ENCODE results near the gene E4F1. TPM values are rescaled to one million over a fixed set of nuclear protein-coding genes. Genes with fewer than 3 reads are reported as not detected.

E4F1 gene
- total and polyA plus RNA-seq, 2 donors (not counting 1 experiment from before 2014, with no cell fraction given) = 41.8 to 70.9 TPM

Small RNA genes within 50 kb of the gene (small RNA-seq; reads per million reads assigned to genes)
- gene MIR3677 (ENCODE audit: insufficient read length, low read depth, low replicate concordance) (not detected), gene MIR4717 (ENCODE audit: insufficient read length, low read depth, low replicate concordance) (not detected)

Other genes with a start within 250 kb of the E4F1 start
- gene NOXO1, start 242.1 kb upstream of the E4F1 start, total RNA-seq = 0.49 and 0.74 TPM in 2 replicates
- 0.30 and 1.0 TPM in 2 replicates for gene NOXO1, start 242.1 kb upstream of the E4F1 start, polyA plus RNA-seq
- gene GFER, start 239.4 kb upstream of the E4F1 start, total RNA-seq = 28.2 and 30.4 TPM in 2 replicates
- gene GFER, start 239.4 kb upstream of the E4F1 start, polyA plus RNA-seq = 15.6 and 16.1 TPM in 2 replicates
- 19.8 and 20.8 TPM in 2 replicates for gene SYNGR3, start 233.6 kb upstream of the E4F1 start, total RNA-seq
- 19.5 and 28.7 TPM in 2 replicates for gene SYNGR3, start 233.6 kb upstream of the E4F1 start, polyA plus RNA-seq
- gene ZNF598, start 213.8 kb upstream of the E4F1 start, total RNA-seq = 49.5 and 50.3 TPM in 2 replicates
- 61.1 and 61.5 TPM in 2 replicates for gene ZNF598, start 213.8 kb upstream of the E4F1 start, polyA plus RNA-seq
- 0.70 and 1.7 TPM in 2 replicates for gene NPW, start 203.8 kb upstream of the E4F1 start, total RNA-seq
- gene NPW, start 203.8 kb upstream of the E4F1 start, polyA plus RNA-seq = 0.13 and 0.36 TPM in 2 replicates
- 1.9 and 2.2 TPM in 2 replicates for gene NHERF2, start 196.7 kb upstream of the E4F1 start, total RNA-seq
- 1.5 and 1.8 TPM in 2 replicates for gene NHERF2, start 196.7 kb upstream of the E4F1 start, polyA plus RNA-seq
- gene NTHL1, start 175.8 kb upstream of the E4F1 start, total RNA-seq = 14.1 and 17.5 TPM in 2 replicates
- gene NTHL1, start 175.8 kb upstream of the E4F1 start, polyA plus RNA-seq = 20.1 and 27.6 TPM in 2 replicates
- 188 and 194 TPM in 2 replicates for gene TSC2, start 175.6 kb upstream of the E4F1 start, total RNA-seq
- 128 and 134 TPM in 2 replicates for gene TSC2, start 175.6 kb upstream of the E4F1 start, polyA plus RNA-seq
- gene PKD1, start 87.7 kb upstream of the E4F1 start, total RNA-seq = 103 and 116 TPM in 2 replicates
- gene PKD1, start 87.7 kb upstream of the E4F1 start, polyA plus RNA-seq = 97.6 and 100 TPM in 2 replicates
- 0.58 and 0.62 TPM in 2 replicates for gene RAB26, start 75.0 kb upstream of the E4F1 start, total RNA-seq
- 0.95 and 1.2 TPM in 2 replicates for gene RAB26, start 75.0 kb upstream of the E4F1 start, polyA plus RNA-seq
- gene TRAF7, start 67.8 kb upstream of the E4F1 start, total RNA-seq = 42.3 and 50.9 TPM in 2 replicates
- 30.4 and 46.1 TPM in 2 replicates for gene TRAF7, start 67.8 kb upstream of the E4F1 start, polyA plus RNA-seq
- 0.05 TPM in 1 of 2 replicates, not detected in the other for gene CASKIN1, start 27.0 kb upstream of the E4F1 start, total RNA-seq
- 0.01 TPM in 1 of 2 replicates, not detected in the other for gene CASKIN1, start 27.0 kb upstream of the E4F1 start, polyA plus RNA-seq
- gene MLST8, start 18.1 kb upstream of the E4F1 start, total RNA-seq = 36.1 and 39.0 TPM in 2 replicates
- 107 and 112 TPM in 2 replicates for gene MLST8, start 18.1 kb upstream of the E4F1 start, polyA plus RNA-seq
- 13.1 and 18.3 TPM in 2 replicates for gene BRICD5, start 12.7 kb upstream of the E4F1 start, total RNA-seq
- gene BRICD5, start 12.7 kb upstream of the E4F1 start, polyA plus RNA-seq = 11.9 and 16.8 TPM in 2 replicates
- 15.1 and 16.5 TPM in 2 replicates for gene PGP, start 8.8 kb upstream of the E4F1 start, total RNA-seq
- gene PGP, start 8.8 kb upstream of the E4F1 start, polyA plus RNA-seq = 13.4 and 15.4 TPM in 2 replicates
- 1.1 and 1.6 TPM in 2 replicates for gene DNASE1L2, start 12.9 kb downstream of the E4F1 start, total RNA-seq
- gene DNASE1L2, start 12.9 kb downstream of the E4F1 start, polyA plus RNA-seq = 1.6 TPM in 2 replicates
- 38.4 and 46.4 TPM in 2 replicates for gene ECI1, start 28.0 kb downstream of the E4F1 start, total RNA-seq
- 26.2 and 34.3 TPM in 2 replicates for gene ECI1, start 28.0 kb downstream of the E4F1 start, polyA plus RNA-seq
- gene RNPS1, start 44.5 kb downstream of the E4F1 start, total RNA-seq = 209 and 210 TPM in 2 replicates
- 230 and 265 TPM in 2 replicates for gene RNPS1, start 44.5 kb downstream of the E4F1 start, polyA plus RNA-seq
- 5.1 and 5.4 TPM in 2 replicates for gene ABCA3, start 117.1 kb downstream of the E4F1 start, total RNA-seq
- 2.4 and 3.1 TPM in 2 replicates for gene ABCA3, start 117.1 kb downstream of the E4F1 start, polyA plus RNA-seq
- gene CCNF, start 205.9 kb downstream of the E4F1 start, total RNA-seq = 4.1 and 5.3 TPM in 2 replicates
- 3.2 and 4.7 TPM in 2 replicates for gene CCNF, start 205.9 kb downstream of the E4F1 start, polyA plus RNA-seq
- gene TEDC2, start 236.5 kb downstream of the E4F1 start, total RNA-seq = 1.5 and 2.9 TPM in 2 replicates
- gene TEDC2, start 236.5 kb downstream of the E4F1 start, polyA plus RNA-seq = 1.1 and 1.2 TPM in 2 replicates
- gene NTN3, start 247.7 kb downstream of the E4F1 start, total RNA-seq = not detected in 2 replicates
- gene NTN3, start 247.7 kb downstream of the E4F1 start, polyA plus RNA-seq = not detected in 2 replicates

Measured in B cell (primary cell).